ENCODE results near the gene RAD23A.

GRCh38 chr19:12969292-12969988 lies 23.8 kb downstream of the RAD23A start, which contains the start of gene DAND5:
- TF ChIP-seq ZNF248 (tag by site-specific recombination; IDR thresholded peaks at IDR 0.05) (no peak), ZBTB8A (tag by site-specific recombination; IDR thresholded peaks at IDR 0.05) (no peak), ZNF19 (tag by site-specific recombination; IDR thresholded peaks at IDR 0.05; ENCODE audit: low read depth) (no peak), ZFP69B (tag by site-specific recombination; IDR thresholded peaks at IDR 0.05) (no peak), ZNF148 (tag by site-specific recombination; IDR thresholded peaks at IDR 0.05; ENCODE audit: borderline replicate concordance) (no peak), ZNF341 (tag by site-specific recombination; IDR thresholded peaks at IDR 0.05; ENCODE audit: low read depth) (no peak), ZNF2 (tag by site-specific recombination; IDR thresholded peaks at IDR 0.05) (no peak), CTCF (tag by site-specific recombination; IDR thresholded peaks at IDR 0.05) (no peak), ZNF221 (tag by site-specific recombination; IDR thresholded peaks at IDR 0.05; ENCODE audit: borderline replicate concordance) (no peak), ZNF366 (tag by site-specific recombination; conservative IDR thresholded peaks at IDR 0.05) (no peak), ZNF292 (tag by site-specific recombination; IDR thresholded peaks at IDR 0.05; ENCODE audit: borderline replicate concordance, low read depth) (no peak), YY1 (tag by site-specific recombination; IDR thresholded peaks at IDR 0.05) (no peak), HOXA7 (CRISPR knock-in tag; IDR thresholded peaks at IDR 0.05; ENCODE audit: borderline replicate concordance) (no peak), GFI1B (tag by site-specific recombination; IDR thresholded peaks at IDR 0.05) (no peak)

All from HEK293 (cell line).